ENCODE data around the gene HEATR3. TPM values are rescaled to one million over a fixed set of nuclear protein-coding genes. Genes with fewer than 3 reads are reported as not detected.

The HEATR3 gene
- total RNA-seq, 4 donors from 2014 or later: 13.7 to 31.2 (median 16.4) TPM

GRCh38 chr16:50024684-50025536 lies 40.9 kb upstream of the HEATR3 start, which contains the start of gene CNEP1R1:
CNEP1R1 (plus strand) TSS chr16:50025225; CDS start chr16:50025316, 91 bp downstream.
- intact Hi-C loops (cut with DNase I): loop anchor here (10.0 kb wide), 2 partner anchors 190 to 330 kb away; no protein-coding TSS in a partner anchor
- 1% methylated on average over 27 to 35 of the region's 65 CpGs for WGBS, 2 donors
- Histone ChIP-seq H3K36me3 (peaks cover 0 to 23% (median 0%) of the 10 kb centered on the region in 3 donors), H3K27ac (peak within 1 kb of the TSS; percentile 88 to 95 (median 92)), H3K4me3 (peak within 1 kb of the TSS; percentile 87 to 98 (median 97)), H3K9me3 (no peaks in the 10 kb centered on the region), H3K27me3 (no peaks in the 10 kb centered on the region), H3K4me1 (peaks cover 0 to 39% (median 16%) of the 10 kb centered on the region in 3 donors)
- DNase-seq: peak; percentile 80
- TF ChIP-seq CTCF (IDR thresholded peaks at IDR 0.05) (peak; percentile 99 to 100 (median 100)), POLR2A (IDR thresholded peaks at IDR 0.05) (peak in 2 of 4 donors; percentile 57 to 75)

GRCh38 chr16:50025537-50025931 lies 40.2 kb upstream of the HEATR3 start:
- Histone ChIP-seq H3K4me1 (peaks cover 0 to 43% (median 16%) of the 10 kb centered on the region in 3 donors), H3K4me3 (peak overlapping the region; percentile 87 to 98 (median 97)), H3K36me3 (peaks cover 0 to 29% (median 0%) of the 10 kb centered on the region in 3 donors), H3K27ac (peak overlapping the region; percentile 88 to 95 (median 92)), H3K9me3 (no peaks in the 10 kb centered on the region), H3K27me3 (no peaks in the 10 kb centered on the region)
- TF ChIP-seq CTCF (IDR thresholded peaks at IDR 0.05) (no peak), POLR2A (IDR thresholded peaks at IDR 0.05) (no peak)
- intact Hi-C loops (cut with DNase I): loop anchor here (10.0 kb wide), 2 partner anchors 189 to 329 kb away; no protein-coding TSS in a partner anchor
- no peak for DNase-seq
- 0% methylated on average over 8 to 11 of the region's 17 CpGs for WGBS, 2 donors

- WGBS, 2 donors: 90 to 94% methylated on average over 3 to 5 of the region's 5 CpGs
- intact Hi-C loops (cut with DNase I): loop anchor here (10.0 kb wide), 2 partner anchors 187 to 327 kb away; no protein-coding TSS in a partner anchor
- Histone ChIP-seq H3K36me3 (peaks cover 0 to 52% (median 4%) of the 10 kb centered on the region in 3 donors), H3K9me3 (no peaks in the 10 kb centered on the region), H3K27me3 (no peaks in the 10 kb centered on the region), H3K4me3 (no peak overlapping the region), H3K27ac (no peak overlapping the region), H3K4me1 (peaks cover 0 to 43% (median 16%) of the 10 kb centered on the region in 3 donors)
- no peak for TF ChIP-seq POLR2A (IDR thresholded peaks at IDR 0.05)
- TF ChIP-seq CTCF (IDR thresholded peaks at IDR 0.05): no peak
- no peak for DNase-seq
Measured at GRCh38 chr16:50027829-50028228, 37.9 kb upstream of the HEATR3 start.

- H3K4me1 ChIP-seq: peaks cover 0 to 57% (median 9%) of the 10 kb centered on the region in 3 donors
- H3K36me3 ChIP-seq: peaks cover 4 to 61% (median 10%) of the 10 kb centered on the region in 3 donors
- 51 to 59% methylated on average over 3 of the region's 3 CpGs for WGBS, 2 donors
- H3K9me3 ChIP-seq: no peaks in the 10 kb centered on the region
- no peak overlapping the region for H3K4me3 ChIP-seq
- DNase-seq: no peak
- H3K27ac ChIP-seq: no peak overlapping the region
- intact Hi-C loops (cut with DNase I): no loop called here
- no peak for TF ChIP-seq CTCF (IDR thresholded peaks at IDR 0.05)
- TF ChIP-seq POLR2A (IDR thresholded peaks at IDR 0.05): no peak
- H3K27me3 ChIP-seq: no peaks in the 10 kb centered on the region
Measured at GRCh38 chr16:50035468-50035992, 30.2 kb upstream of the HEATR3 start.

- peaks cover 4 to 53% (median 10%) of the 10 kb centered on the region in 3 donors for H3K36me3 ChIP-seq
- DNase-seq: no peak
- H3K4me1 ChIP-seq: peaks cover 0 to 60% (median 9%) of the 10 kb centered on the region in 3 donors
- H3K27ac ChIP-seq: peak overlapping the region in 1 of 4 donors; percentile 66
- 79 to 88% methylated on average over 3 of the region's 3 CpGs for WGBS, 2 donors
- H3K4me3 ChIP-seq: no peak overlapping the region
- TF ChIP-seq POLR2A (IDR thresholded peaks at IDR 0.05): no peak
- no peak for TF ChIP-seq CTCF (IDR thresholded peaks at IDR 0.05)
- H3K9me3 ChIP-seq: no peaks in the 10 kb centered on the region
- no peaks in the 10 kb centered on the region for H3K27me3 ChIP-seq
- intact Hi-C loops (cut with DNase I): no loop called here
Measured at GRCh38 chr16:50036426-50036825, 29.3 kb upstream of the HEATR3 start.

All from esophagus squamous epithelium (tissue), 5 donors.